Osteocyte (in vitro differentiated cells): ENCODE results near the gene ANK3. TPM values are rescaled to one million over a fixed set of nuclear protein-coding genes. Genes with fewer than 3 reads are reported as not detected.

Experiments used
- DNase-seq: peaks from one replicate; pipeline ENCODE4 v3.0.0; 2021; ENCODE audit warnings: mixed read lengths; ENCODE audit not compliant: unreplicated experiment; ENCODE audit errors: extremely low spot score
- H3K27ac Mint-ChIP-seq: one replicate; pipeline ENCODE4 v1.8.0; 2021; ENCODE audit warnings: mild to moderate bottlenecking, mixed read lengths; ENCODE audit not compliant: unreplicated experiment
- H3K27me3 Mint-ChIP-seq: one replicate; pipeline ENCODE4 v1.8.0; 2021; ENCODE audit warnings: mixed read lengths; ENCODE audit not compliant: unreplicated experiment
- H3K36me3 Mint-ChIP-seq: one replicate; pipeline ENCODE4 v1.8.0; 2021; ENCODE audit warnings: mixed read lengths; ENCODE audit not compliant: unreplicated experiment
- H3K4me1 Mint-ChIP-seq: one replicate; pipeline ENCODE4 v1.8.0; 2021; ENCODE audit warnings: mixed read lengths; ENCODE audit not compliant: unreplicated experiment
- H3K4me3 Mint-ChIP-seq: one replicate; pipeline ENCODE4 v1.8.0; 2021; ENCODE audit warnings: mild to moderate bottlenecking, moderate library complexity, mixed read lengths; ENCODE audit not compliant: unreplicated experiment
- H3K9me3 Mint-ChIP-seq: one replicate; pipeline ENCODE4 v1.8.0; 2021; ENCODE audit warnings: mixed read lengths; ENCODE audit not compliant: unreplicated experiment
- CTCF ChIP-seq: fragments of 200-600 bp; sonication (generic); IDR thresholded peaks from 2 replicates; pipeline ENCODE4 v1.5.0; 2021; ENCODE audit warnings: antibody characterized with exemption, mild to moderate bottlenecking, moderate library complexity
- total RNA-seq: library from RNA; stranded (reverse); gene quantifications from 2 replicates; pipeline ENCODE4 v1.2.1, GENCODE V29; 2021

The ANK3 gene
- total RNA-seq, 1 donor from 2014 or later = 22.0 TPM

GRCh38 chr10:60271319-60272040, 118.2 kb downstream of the ANK3 start:
- no peak for DNase-seq
- no peaks in the 10 kb centered on the region for H3K27me3 Mint-ChIP-seq
- no peak overlapping the region for H3K4me3 Mint-ChIP-seq
- H3K36me3 Mint-ChIP-seq = no peaks in the 10 kb centered on the region
- H3K9me3 Mint-ChIP-seq = peaks cover 4% of the 10 kb centered on the region
- TF ChIP-seq CTCF = no peak
- peaks cover 2% of the 10 kb centered on the region for H3K4me1 Mint-ChIP-seq
- no peak overlapping the region for H3K27ac Mint-ChIP-seq

GRCh38 chr10:60270426-60270825, 119.2 kb downstream of the ANK3 start:
- H3K36me3 Mint-ChIP-seq = no peaks in the 10 kb centered on the region
- H3K4me3 Mint-ChIP-seq = no peak overlapping the region
- H3K27ac Mint-ChIP-seq = no peak overlapping the region
- H3K4me1 Mint-ChIP-seq = peaks cover 2% of the 10 kb centered on the region
- no peak for DNase-seq
- TF ChIP-seq CTCF = no peak
- no peaks in the 10 kb centered on the region for H3K27me3 Mint-ChIP-seq
- peaks cover 4% of the 10 kb centered on the region for H3K9me3 Mint-ChIP-seq

GRCh38 chr10:60267802-60268201, 121.9 kb downstream of the ANK3 start:
- Mint-ChIP-seq H3K9me3 (no peaks in the 10 kb centered on the region), H3K27me3 (no peaks in the 10 kb centered on the region)
- TF ChIP-seq CTCF = no peak

GRCh38 chr10:60266513-60266912, 123.2 kb downstream of the ANK3 start:
- TF ChIP-seq CTCF = no peak
- Mint-ChIP-seq H3K4me1 (peaks cover 10% of the 10 kb centered on the region), H3K4me3 (no peak overlapping the region), H3K9me3 (no peaks in the 10 kb centered on the region), H3K36me3 (peaks cover 4% of the 10 kb centered on the region), H3K27ac (no peak overlapping the region), H3K27me3 (no peaks in the 10 kb centered on the region)
- no peak for DNase-seq

More at GRCh38 chr10:60267802-60268201, 121.9 kb downstream of the ANK3 start:
- no peak overlapping the region for H3K27ac Mint-ChIP-seq
- H3K36me3 Mint-ChIP-seq = peaks cover 4% of the 10 kb centered on the region
- H3K4me1 Mint-ChIP-seq = peaks cover 2% of the 10 kb centered on the region
- no peak for DNase-seq
- no peak overlapping the region for H3K4me3 Mint-ChIP-seq

- no peak for DNase-seq
- no peak overlapping the region for H3K4me3 Mint-ChIP-seq
- H3K27ac Mint-ChIP-seq = no peak overlapping the region
- H3K4me1 Mint-ChIP-seq = peaks cover 22% of the 10 kb centered on the region
- no peaks in the 10 kb centered on the region for H3K27me3 Mint-ChIP-seq
- no peak for TF ChIP-seq CTCF
- no peaks in the 10 kb centered on the region for H3K9me3 Mint-ChIP-seq
- peaks cover 4% of the 10 kb centered on the region for H3K36me3 Mint-ChIP-seq
Measured at GRCh38 chr10:60262647-60263126, 127.0 kb downstream of the ANK3 start.
